ENCODE data around the gene ARHGEF12.

Gene ARHGEF12

DNA sequence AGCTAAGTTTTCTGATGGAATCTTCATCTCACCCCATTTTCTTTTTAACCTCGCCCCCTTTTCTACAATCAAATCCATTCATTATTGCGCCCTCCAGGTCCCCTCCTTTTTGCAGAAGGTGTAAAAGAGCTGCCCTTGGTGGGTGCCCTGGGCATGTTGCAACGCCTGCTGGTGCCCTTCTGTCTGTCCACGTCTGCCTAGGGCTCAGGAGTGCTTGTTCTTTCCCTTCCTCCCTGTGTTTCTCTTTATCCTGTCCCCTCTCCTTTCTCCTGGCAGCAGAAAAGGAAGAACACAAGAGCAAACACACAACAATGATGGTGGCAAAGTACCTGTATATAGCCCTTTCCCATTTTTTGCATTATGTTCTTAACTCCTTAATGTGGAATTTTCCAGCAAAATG lies 17.3 kb upstream of the ARHGEF12 start:
- Histone ChIP-seq H3K27me3 (ENCODE audit: low read depth, low read length) (no peaks in the 10 kb centered on the region), H3K9me3 (ENCODE audit: control insufficient read depth in 1 of 2, low read length in 2 of 2) (no peaks in the 10 kb centered on the region), H3K36me3 (ENCODE audit: control insufficient read depth in 1 of 2, insufficient read depth in 2 of 2, low read length in 2 of 2) (no peaks in the 10 kb centered on the region), H3K4me3 (ENCODE audit: low read depth in 1 of 2, low read length in 2 of 2) (no peak overlapping the region), H3K27ac (ENCODE audit: low read length) (no peak overlapping the region), H3K4me1 (ENCODE audit: control insufficient read depth in 1 of 2, insufficient read depth in 2 of 2, low read length in 2 of 2) (peaks cover 0 to 16% of the 10 kb centered on the region in 2 donors)

DNA sequence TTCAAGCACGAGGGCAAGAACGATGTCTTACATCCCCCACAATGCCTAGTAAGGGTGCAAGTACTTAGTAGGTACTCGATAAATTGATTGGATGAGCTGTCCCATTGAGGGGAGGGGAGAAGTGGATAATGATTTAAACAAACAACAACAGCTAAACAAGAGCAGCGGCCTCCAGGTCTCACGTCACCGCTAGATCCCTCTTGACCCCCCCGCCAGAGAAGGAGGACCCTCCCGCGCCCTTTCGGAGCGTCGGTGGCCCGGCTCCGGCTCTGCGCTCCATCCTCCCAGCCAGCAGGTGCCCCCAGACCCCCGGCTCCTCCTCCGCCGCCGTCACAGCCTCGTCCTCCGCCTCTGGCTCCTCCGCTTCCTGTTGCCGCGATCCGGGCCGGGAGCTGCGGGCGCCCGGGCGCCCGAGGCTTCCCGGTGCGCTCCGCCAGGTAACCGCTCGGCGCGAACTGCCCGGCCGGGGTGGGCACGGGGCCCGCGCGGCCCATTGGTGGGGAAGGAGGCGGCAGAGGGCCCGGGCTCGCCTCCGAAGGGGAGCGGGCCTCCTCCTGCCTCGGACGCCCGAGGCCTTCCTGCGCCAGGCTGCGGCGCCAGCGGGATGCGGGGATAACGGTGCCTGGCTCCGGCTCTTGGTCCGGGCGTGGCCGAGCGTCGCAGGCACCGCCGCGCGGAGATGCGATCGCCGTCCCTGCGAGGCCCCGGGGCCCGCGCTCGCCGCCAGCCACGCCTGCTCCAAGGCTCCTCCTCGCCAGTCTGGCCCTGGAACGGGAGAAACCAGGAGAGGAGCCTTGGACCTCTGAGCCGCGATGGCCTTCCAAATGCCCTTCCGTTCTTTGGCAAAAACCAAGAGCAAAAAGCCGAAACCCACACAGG lies 11.0 kb upstream of the ARHGEF12 start, which contains the start of gene TLCD5:
TLCD5 (plus strand) TSS at position 368 of the 879 bp plus-strand sequence. CDS start 2,143 bp downstream, outside the sequence.
- H3K4me3 ChIP-seq (ENCODE audit: low read depth in 1 of 2, low read length in 2 of 2): peak within 1 kb of the TSS; percentile 45 to 71
- peaks cover 0 to 6% of the 10 kb centered on the region in 2 donors for H3K36me3 ChIP-seq (ENCODE audit: control insufficient read depth in 1 of 2, insufficient read depth in 2 of 2, low read length in 2 of 2)
- H3K27ac ChIP-seq (ENCODE audit: low read length): peak within 1 kb of the TSS; percentile 64
- H3K27me3 ChIP-seq (ENCODE audit: low read depth, low read length): peaks cover 3% of the 10 kb centered on the region
- peaks cover 0 to 9% of the 10 kb centered on the region in 2 donors for H3K4me1 ChIP-seq (ENCODE audit: control insufficient read depth in 1 of 2, insufficient read depth in 2 of 2, low read length in 2 of 2)
- H3K9me3 ChIP-seq (ENCODE audit: control insufficient read depth in 1 of 2, low read length in 2 of 2): no peaks in the 10 kb centered on the region

DNA sequence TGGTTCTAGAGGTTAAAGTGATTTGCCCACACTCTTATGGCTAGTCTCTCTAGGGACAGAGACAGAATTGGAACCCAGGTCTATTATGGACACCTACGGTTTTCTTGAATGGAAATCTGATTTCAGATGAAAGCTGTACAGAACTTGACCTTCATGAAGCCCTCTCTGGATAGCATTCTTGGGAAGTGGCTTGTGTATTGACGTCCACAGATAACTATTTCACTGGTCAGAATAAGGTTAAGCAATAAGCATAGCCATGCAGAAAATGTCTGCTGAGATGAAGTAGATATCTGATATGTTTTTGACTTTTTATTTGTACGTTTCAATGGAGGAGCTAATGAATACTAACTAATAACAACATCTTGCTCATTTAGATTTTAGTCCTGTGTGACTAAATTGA lies 10.0 kb upstream of the ARHGEF12 start:
- no peaks in the 10 kb centered on the region for H3K9me3 ChIP-seq (ENCODE audit: control insufficient read depth in 1 of 2, low read length in 2 of 2)
- peak overlapping the region; percentile 45 to 71 for H3K4me3 ChIP-seq (ENCODE audit: low read depth in 1 of 2, low read length in 2 of 2)
- H3K27me3 ChIP-seq (ENCODE audit: low read depth, low read length): peaks cover 3% of the 10 kb centered on the region
- peaks cover 0 to 9% of the 10 kb centered on the region in 2 donors for H3K4me1 ChIP-seq (ENCODE audit: control insufficient read depth in 1 of 2, insufficient read depth in 2 of 2, low read length in 2 of 2)
- peaks cover 0 to 15% of the 10 kb centered on the region in 2 donors for H3K36me3 ChIP-seq (ENCODE audit: control insufficient read depth in 1 of 2, insufficient read depth in 2 of 2, low read length in 2 of 2)
- H3K27ac ChIP-seq (ENCODE audit: low read length): peak overlapping the region; percentile 64

DNA sequence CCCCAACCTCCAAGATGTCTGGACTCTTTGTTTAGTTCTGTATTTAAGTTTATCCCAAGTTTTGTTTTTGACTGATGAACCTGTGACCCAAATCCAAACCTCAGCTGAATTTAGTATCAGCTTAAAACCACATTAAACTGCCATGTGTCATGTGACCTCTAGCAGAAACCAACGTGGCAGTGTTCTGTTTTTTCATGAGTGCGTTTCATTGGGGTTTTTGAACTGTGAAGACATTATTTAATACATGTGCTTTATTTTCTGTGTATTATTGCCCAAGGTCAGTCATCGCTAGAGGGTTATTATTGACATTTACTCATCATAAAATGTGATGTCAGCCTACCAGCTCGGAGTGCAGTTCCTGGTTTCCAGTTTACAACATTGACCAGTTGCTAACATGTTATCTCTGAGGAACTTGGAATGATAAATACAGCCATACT lies 9.3 kb upstream of the ARHGEF12 start:
- peaks cover 0 to 9% of the 10 kb centered on the region in 2 donors for H3K4me1 ChIP-seq (ENCODE audit: control insufficient read depth in 1 of 2, insufficient read depth in 2 of 2, low read length in 2 of 2)
- no peak overlapping the region for H3K27ac ChIP-seq (ENCODE audit: low read length)
- H3K4me3 ChIP-seq (ENCODE audit: low read depth in 1 of 2, low read length in 2 of 2): no peak overlapping the region
- peaks cover 3% of the 10 kb centered on the region for H3K27me3 ChIP-seq (ENCODE audit: low read depth, low read length)
- peaks cover 0 to 16% of the 10 kb centered on the region in 2 donors for H3K36me3 ChIP-seq (ENCODE audit: control insufficient read depth in 1 of 2, insufficient read depth in 2 of 2, low read length in 2 of 2)
- H3K9me3 ChIP-seq (ENCODE audit: control insufficient read depth in 1 of 2, low read length in 2 of 2): no peaks in the 10 kb centered on the region

DNA sequence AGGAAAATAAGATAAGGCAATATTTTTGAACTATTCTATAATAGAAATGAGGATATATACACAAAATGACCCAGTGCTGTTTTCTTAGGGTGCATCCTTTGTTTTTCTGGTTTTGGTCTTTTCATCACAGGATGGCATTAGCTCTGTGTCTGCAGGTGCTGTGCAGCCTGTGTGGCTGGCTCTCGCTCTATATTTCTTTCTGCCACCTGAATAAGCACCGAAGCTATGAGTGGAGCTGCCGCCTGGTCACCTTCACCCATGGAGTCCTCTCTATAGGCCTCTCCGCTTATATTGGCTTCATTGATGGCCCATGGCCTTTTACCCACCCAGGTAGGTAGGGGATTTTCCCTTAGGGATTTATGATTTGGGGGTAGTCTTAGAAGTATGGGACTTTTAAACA lies 8.9 kb upstream of the ARHGEF12 start:
- Histone ChIP-seq H3K27ac (ENCODE audit: low read length) (no peak overlapping the region), H3K9me3 (ENCODE audit: control insufficient read depth in 1 of 2, low read length in 2 of 2) (no peaks in the 10 kb centered on the region), H3K36me3 (ENCODE audit: control insufficient read depth in 1 of 2, insufficient read depth in 2 of 2, low read length in 2 of 2) (peaks cover 0 to 16% of the 10 kb centered on the region in 2 donors), H3K4me3 (ENCODE audit: low read depth in 1 of 2, low read length in 2 of 2) (no peak overlapping the region), H3K27me3 (ENCODE audit: low read depth, low read length) (peaks cover 3% of the 10 kb centered on the region), H3K4me1 (ENCODE audit: control insufficient read depth in 1 of 2, insufficient read depth in 2 of 2, low read length in 2 of 2) (peaks cover 0 to 9% of the 10 kb centered on the region in 2 donors)

DNA sequence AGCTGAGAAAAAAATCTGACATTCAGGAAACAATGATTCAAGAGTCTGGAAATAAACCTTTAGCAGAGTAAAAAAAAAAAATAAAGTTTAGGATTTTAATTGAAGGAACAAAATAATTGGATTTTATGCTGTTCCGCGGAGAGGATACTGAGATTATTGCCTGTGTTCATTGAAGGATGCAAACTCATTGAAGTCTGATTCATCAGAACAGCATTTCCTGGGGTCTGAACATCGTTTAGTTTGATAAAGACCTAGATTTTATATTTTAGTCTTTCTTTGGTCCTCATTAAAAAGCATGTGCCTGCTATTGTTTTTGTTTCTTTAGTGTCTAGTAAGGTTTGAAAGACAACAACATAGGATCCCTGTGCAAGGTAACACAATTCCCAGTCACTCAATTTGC lies 6.7 kb upstream of the ARHGEF12 start:
- Histone ChIP-seq H3K9me3 (ENCODE audit: control insufficient read depth in 1 of 2, low read length in 2 of 2) (no peaks in the 10 kb centered on the region), H3K27ac (ENCODE audit: low read length) (no peak overlapping the region)

DNA sequence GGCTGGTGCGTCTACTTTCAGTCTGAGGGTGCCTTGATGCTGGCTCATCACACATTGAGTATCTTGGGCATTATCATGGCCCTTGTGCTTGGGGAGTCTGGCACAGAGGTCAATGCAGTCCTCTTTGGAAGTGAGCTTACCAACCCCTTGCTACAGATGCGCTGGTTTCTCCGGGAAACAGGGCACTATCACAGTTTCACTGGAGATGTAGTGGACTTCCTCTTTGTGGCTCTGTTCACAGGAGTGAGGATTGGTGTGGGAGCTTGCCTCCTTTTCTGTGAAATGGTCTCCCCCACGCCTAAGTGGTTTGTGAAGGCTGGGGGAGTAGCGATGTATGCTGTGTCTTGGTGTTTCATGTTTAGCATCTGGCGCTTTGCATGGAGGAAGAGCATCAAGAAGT lies 6.2 kb upstream of the ARHGEF12 start:
- H3K4me1 ChIP-seq (ENCODE audit: control insufficient read depth in 1 of 2, insufficient read depth in 2 of 2, low read length in 2 of 2): peaks cover 0 to 14% of the 10 kb centered on the region in 2 donors
- no peaks in the 10 kb centered on the region for H3K27me3 ChIP-seq (ENCODE audit: low read depth, low read length)
- no peaks in the 10 kb centered on the region for H3K9me3 ChIP-seq (ENCODE audit: control insufficient read depth in 1 of 2, low read length in 2 of 2)
- H3K36me3 ChIP-seq (ENCODE audit: control insufficient read depth in 1 of 2, insufficient read depth in 2 of 2, low read length in 2 of 2): peaks cover 0 to 16% of the 10 kb centered on the region in 2 donors
- no peak overlapping the region for H3K27ac ChIP-seq (ENCODE audit: low read length)
- no peak overlapping the region for H3K4me3 ChIP-seq (ENCODE audit: low read depth in 1 of 2, low read length in 2 of 2)

More for the DNA sequence above, 6.7 kb upstream of the ARHGEF12 start:
- H3K4me3 ChIP-seq (ENCODE audit: low read depth in 1 of 2, low read length in 2 of 2): no peak overlapping the region
- H3K36me3 ChIP-seq (ENCODE audit: control insufficient read depth in 1 of 2, insufficient read depth in 2 of 2, low read length in 2 of 2): peaks cover 0 to 16% of the 10 kb centered on the region in 2 donors
- H3K27me3 ChIP-seq (ENCODE audit: low read depth, low read length): peaks cover 3% of the 10 kb centered on the region
- peaks cover 0 to 17% of the 10 kb centered on the region in 2 donors for H3K4me1 ChIP-seq (ENCODE audit: control insufficient read depth in 1 of 2, insufficient read depth in 2 of 2, low read length in 2 of 2)

DNA sequence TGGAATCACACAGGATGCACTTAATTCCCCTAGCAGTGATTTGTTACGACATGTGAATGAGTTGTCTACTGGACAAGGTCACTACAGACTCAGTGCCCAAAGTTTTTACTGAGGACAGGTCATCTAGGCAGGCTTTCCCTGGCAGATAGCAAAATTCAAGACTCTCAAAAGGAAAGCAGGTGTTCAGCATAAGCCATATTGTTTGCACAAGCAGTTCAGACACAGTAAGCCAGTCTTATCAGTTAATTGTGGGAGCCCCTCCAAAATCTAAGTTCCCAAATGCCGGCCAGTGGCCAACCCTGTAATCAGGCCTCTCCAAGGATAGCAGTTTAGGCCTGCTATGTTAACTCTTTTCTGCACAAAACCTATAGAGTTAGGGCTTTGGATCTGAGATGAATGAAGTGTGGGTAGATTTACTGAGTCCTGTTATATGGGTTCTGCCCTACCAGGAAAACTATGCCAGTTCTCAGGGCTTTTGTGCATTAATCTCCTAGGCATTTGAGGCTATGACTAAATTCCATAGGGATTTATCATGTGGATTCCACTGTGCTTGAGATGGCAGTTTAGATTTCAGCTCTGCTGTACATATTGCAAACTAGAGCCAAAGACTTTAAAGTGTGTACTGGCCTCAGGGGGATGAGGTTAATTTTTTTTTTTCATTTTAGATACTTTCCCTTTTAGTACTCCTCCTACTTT lies 4.8 kb upstream of the ARHGEF12 start:
- H3K4me1 ChIP-seq (ENCODE audit: control insufficient read depth in 1 of 2, insufficient read depth in 2 of 2, low read length in 2 of 2): peaks cover 0 to 14% of the 10 kb centered on the region in 2 donors
- no peak overlapping the region for H3K4me3 ChIP-seq (ENCODE audit: low read depth in 1 of 2, low read length in 2 of 2)
- H3K27me3 ChIP-seq (ENCODE audit: low read depth, low read length): no peaks in the 10 kb centered on the region
- no peaks in the 10 kb centered on the region for H3K9me3 ChIP-seq (ENCODE audit: control insufficient read depth in 1 of 2, low read length in 2 of 2)
- no peak overlapping the region for H3K27ac ChIP-seq (ENCODE audit: low read length)
- peaks cover 0 to 27% of the 10 kb centered on the region in 2 donors for H3K36me3 ChIP-seq (ENCODE audit: control insufficient read depth in 1 of 2, insufficient read depth in 2 of 2, low read length in 2 of 2)

DNA sequence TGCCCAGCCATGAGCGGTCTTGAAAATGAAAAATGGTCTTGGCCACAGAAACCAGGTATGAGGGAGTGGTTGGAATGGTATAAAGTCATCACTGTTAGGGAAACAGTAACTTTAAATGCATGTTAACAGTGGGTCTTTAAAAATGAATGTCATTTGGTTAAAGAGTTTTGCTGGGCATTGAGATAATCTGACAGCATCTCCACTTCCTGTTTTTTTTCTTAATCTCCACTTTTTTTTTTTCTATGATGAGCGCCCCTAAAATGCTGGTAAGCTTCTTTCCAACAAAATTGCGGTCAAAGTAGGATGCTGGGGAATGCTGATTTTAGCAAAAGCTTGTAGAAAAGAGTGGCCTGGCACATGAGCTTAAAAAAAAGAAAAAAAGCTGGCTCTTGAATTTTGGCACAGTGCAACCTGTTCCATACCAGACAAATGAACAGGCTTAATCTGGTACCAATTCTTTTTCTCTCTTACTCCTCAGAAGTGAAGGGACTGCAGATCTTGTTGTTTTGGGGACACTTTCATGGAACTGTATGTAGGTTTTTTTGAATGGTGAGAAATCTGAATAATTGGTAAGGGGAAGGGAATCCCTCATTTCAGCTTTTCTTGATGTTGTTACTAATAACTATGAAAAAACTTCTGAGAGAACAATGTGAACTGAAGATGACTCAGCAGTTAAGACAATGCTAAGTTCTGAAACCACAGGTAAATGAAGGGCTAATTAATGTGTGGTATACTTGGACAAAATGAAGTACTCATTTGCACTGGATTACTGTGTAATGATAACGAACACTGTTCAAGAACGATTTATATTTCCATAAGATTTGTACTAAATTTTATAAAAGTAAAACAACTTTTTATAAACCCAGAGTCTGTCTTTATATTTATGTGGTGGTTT lies 3.1 kb upstream of the ARHGEF12 start:
- Histone ChIP-seq H3K36me3 (ENCODE audit: control insufficient read depth in 1 of 2, insufficient read depth in 2 of 2, low read length in 2 of 2) (peaks cover 0 to 35% of the 10 kb centered on the region in 2 donors), H3K27me3 (ENCODE audit: low read depth, low read length) (no peaks in the 10 kb centered on the region), H3K4me1 (ENCODE audit: control insufficient read depth in 1 of 2, insufficient read depth in 2 of 2, low read length in 2 of 2) (peaks cover 0 to 11% of the 10 kb centered on the region in 2 donors), H3K9me3 (ENCODE audit: control insufficient read depth in 1 of 2, low read length in 2 of 2) (no peaks in the 10 kb centered on the region), H3K4me3 (ENCODE audit: low read depth in 1 of 2, low read length in 2 of 2) (no peak overlapping the region), H3K27ac (ENCODE audit: low read length) (no peak overlapping the region)

DNA sequence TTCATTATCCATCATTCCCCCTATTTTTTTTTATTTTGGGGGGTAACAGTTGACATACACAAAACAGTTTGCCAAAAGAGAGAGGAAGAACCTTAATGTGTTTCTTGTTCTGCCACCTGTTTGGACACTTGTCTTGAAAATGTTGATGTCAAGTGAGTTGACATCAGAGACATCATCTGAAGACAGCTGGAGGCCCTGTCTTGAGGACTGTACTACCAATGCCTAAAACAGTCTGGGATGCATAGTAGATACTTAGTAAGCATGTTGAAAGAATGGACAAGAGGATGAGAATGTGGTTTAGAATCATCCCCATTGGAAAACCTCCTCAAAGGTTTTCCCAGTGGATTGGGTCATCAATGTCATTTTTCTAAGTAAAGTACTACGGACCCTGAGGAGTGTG lies 2.4 kb upstream of the ARHGEF12 start:
- peaks cover 0 to 35% of the 10 kb centered on the region in 2 donors for H3K36me3 ChIP-seq (ENCODE audit: control insufficient read depth in 1 of 2, insufficient read depth in 2 of 2, low read length in 2 of 2)
- no peak overlapping the region for H3K27ac ChIP-seq (ENCODE audit: low read length)
- H3K27me3 ChIP-seq (ENCODE audit: low read depth, low read length): no peaks in the 10 kb centered on the region
- peaks cover 0 to 12% of the 10 kb centered on the region in 2 donors for H3K4me1 ChIP-seq (ENCODE audit: control insufficient read depth in 1 of 2, insufficient read depth in 2 of 2, low read length in 2 of 2)
- no peak overlapping the region for H3K4me3 ChIP-seq (ENCODE audit: low read depth in 1 of 2, low read length in 2 of 2)
- no peaks in the 10 kb centered on the region for H3K9me3 ChIP-seq (ENCODE audit: control insufficient read depth in 1 of 2, low read length in 2 of 2)

All from muscle layer of duodenum (tissue), 2 donors.